HG02759 (cell line): ENCODE measurements around the gene CATSPERE.

Source experiments
- ATAC-seq: cut with Tn5 transposase; IDR thresholded peaks from one replicate; pipeline ENCODE4 v1.9.1; 2021; ENCODE audit warnings: mild to moderate bottlenecking, moderate library complexity; ENCODE audit not compliant: unreplicated experiment

Gene CATSPERE, protein sequence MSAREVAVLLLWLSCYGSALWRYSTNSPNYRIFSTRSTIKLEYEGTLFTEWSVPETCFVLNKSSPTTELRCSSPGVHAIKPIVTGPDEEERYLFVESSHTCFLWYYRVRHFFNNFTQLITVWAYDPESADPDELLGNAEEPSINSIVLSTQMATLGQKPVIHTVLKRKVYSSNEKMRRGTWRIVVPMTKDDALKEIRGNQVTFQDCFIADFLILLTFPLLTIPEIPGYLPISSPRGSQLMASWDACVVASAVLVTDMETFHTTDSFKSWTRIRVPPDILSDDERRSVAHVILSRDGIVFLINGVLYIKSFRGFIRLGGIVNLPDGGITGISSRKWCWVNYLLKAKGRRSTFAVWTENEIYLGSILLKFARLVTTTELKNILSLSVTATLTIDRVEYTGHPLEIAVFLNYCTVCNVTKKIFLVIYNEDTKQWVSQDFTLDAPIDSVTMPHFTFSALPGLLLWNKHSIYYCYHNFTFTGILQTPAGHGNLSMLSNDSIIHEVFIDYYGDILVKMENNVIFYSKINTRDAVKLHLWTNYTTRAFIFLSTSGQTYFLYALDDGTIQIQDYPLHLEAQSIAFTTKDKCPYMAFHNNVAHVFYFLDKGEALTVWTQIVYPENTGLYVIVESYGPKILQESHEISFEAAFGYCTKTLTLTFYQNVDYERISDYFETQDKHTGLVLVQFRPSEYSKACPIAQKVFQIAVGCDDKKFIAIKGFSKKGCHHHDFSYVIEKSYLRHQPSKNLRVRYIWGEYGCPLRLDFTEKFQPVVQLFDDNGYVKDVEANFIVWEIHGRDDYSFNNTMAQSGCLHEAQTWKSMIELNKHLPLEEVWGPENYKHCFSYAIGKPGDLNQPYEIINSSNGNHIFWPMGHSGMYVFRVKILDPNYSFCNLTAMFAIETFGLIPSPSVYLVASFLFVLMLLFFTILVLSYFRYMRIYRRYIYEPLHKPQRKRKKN

DNA sequence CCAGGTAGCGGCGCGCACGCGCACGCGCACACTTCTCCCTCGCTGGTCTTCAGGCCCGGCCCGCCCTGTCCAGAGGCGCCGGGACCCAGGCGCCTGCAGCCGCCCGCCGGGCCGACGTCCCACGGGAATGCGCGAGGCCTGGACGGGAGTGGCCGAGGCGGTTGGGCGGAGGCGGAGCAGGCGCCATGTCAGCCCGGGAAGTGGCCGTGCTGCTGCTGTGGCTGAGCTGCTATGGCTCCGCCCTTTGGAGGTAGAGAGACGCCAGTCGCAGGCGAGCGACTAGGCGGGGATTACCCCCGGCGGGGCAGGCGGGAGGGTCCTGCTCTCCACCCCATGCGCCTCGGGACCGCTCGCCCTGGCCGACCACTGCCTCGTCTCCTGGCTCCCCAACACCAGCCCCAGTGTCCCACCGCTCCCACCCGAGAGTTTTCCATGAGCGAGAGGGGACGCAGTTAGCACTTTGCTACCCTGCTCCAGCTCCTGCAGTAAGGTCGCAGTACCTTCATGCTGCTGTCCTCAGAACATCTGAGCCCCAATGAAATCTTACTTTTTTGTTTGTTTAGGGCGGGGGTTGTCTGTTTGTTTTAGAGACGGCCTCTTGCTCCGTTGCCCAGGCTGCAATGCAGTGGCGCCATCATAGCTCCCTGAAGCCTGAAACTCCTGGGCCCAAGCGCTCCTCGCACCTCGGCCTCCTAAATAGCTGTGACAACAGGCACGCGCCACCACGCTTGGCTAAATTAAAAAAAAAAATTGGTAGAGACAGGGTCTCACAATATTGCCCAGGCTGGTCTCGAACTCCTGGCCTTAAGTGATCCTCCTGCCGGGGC lies at the start of gene CATSPERE:
CATSPERE (plus strand) TSS at position 29 of the 827 bp plus-strand sequence; CDS start at position 186, 157 bp downstream.
- ATAC-seq: peak; percentile 99

DNA sequence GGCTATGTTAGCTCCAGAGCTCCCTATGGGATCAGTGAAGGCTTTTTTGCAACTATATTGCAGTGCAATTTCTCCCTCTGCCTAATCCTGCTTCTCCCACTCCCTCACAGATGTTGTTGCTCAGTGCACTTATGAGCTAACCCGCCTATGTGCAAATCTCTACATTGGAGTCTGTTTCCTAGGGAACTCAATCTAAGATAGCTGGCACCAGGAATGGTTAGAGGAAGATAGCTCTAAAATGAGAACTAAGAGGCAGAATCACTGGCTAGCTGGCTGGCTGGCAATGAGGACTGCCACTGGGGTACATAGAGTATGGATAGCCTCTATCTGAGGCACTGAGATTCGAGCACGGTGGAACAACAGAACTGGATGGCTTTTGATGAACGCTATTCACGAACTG lies 48.9 kb upstream of the CATSPERE start:
- no peak for ATAC-seq

DNA sequence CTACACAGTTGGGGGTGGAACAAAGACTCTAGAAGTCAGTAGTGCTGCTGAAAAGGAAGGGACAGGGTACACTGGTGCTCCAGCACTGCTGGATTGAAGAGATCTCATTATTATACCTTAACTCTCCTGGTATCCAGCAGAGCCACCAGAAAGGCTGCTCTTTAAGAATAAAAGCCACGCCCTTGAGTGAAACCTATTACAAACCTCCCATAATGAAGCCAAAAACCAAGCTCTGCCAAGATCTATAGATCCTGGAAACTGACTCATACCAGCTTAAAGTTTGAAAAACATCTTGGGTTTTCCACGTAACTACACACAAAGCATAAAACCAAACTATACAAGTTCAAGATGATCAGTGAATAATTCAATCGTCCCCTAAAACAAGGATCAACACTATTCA lies 47.3 kb upstream of the CATSPERE start:
- ATAC-seq: no peak

DNA sequence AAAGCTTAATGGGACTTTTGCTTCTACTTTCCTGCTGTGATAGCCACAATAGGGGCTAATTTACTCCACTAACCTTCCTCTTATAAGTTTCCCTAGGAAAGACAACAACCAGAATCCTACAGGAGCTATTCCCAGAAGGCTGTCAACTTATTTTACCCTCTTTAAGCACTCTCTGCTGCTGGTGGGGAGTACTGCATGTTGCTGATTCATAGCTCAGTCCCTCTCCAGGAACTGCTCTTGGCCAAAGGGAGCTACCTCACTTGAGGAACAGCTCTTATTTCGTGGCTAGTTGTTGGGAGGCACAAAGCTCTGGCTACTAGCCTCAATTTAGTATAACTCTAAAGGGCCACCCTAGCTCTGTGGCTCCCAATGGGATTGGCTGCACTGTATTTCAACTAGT lies 46.5 kb upstream of the CATSPERE start:
- ATAC-seq: no peak

DNA sequence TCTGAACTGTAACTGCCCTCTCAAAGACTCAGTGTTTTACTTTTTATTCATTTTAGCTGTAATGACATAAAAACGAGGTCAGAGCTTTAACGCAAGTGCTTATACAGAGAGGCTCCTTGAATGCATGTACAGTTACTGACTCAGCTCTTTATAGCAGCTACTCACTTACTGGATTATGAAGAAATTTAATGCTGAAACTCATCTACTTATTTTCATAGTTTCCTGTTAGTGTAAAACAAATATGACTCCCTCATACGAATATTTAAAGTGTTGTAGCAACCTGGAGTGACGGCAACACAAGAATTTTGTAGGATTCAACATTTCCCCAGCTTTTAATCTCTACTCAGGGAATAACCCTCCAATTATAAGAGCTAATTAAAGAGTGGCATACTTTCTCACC lies 42.0 kb upstream of the CATSPERE start:
- ATAC-seq: no peak

DNA sequence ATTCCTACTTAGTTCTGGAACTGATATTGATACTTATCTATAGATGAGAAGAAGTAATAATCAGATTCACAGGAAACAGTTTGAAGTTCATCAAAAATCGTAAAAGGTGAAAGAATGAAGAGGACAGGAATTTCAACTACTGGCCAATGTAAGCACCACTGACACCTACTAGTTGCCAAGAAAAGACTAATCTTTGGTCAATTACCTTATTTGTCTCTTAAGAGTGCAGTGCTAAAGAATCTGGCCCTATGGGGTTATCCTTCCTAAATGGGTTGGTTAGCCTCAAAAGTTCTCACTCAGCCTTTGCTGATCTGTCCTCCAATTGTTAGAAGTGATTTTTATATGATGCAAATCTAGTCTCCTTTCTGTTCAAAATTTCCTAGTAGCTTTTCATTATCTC lies 38.9 kb upstream of the CATSPERE start:
- ATAC-seq: no peak

DNA sequence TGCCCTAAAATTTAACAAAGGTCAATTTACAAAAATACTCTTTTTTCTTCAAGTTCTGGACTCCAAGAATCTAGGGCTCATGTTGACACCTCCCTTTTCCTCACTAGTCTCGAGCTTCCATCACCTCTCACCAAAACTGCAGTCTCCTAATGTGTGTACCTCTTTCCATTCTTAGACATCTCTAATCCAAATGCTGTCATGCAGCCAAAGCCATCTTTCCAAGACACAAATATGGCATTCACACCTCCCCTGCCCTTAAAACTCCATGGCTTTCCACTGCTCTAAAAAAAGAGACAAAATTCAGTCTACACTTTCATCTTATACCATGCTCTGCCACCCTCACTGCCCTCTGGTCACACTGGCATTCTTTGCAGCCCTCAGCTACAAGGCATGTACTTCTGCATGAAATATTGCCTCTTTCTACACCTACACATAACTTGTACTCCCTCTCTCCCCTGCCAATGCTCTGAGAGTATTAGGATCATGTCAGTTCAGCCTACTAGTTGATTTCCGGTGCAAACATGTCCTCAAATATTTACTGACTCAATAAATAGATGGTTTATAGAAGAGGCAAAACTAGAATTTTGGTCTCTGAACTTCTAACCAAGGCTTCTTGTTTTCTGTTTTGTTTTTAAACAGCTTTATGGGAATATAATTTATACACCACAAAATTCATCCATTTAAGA lies 36.3 kb upstream of the CATSPERE start:
- ATAC-seq: no peak

DNA sequence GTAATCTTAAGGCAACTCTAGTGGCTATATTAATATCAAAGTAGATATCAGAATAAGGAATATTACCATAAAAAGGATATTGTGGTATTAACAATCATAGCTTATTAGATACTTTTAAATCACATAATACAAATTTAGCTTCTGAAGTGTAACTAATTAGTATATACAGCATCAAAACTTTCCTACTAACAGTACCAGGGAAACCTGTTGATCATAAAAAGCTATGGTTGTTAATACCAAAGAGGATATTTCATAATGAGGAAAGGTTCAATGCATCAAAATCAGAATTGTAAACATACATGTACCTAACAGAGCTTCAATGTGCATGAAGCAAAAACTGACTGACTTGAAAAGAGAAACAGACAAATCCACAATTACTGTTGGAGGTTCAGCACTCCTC lies 33.4 kb upstream of the CATSPERE start:
- ATAC-seq: no peak

DNA sequence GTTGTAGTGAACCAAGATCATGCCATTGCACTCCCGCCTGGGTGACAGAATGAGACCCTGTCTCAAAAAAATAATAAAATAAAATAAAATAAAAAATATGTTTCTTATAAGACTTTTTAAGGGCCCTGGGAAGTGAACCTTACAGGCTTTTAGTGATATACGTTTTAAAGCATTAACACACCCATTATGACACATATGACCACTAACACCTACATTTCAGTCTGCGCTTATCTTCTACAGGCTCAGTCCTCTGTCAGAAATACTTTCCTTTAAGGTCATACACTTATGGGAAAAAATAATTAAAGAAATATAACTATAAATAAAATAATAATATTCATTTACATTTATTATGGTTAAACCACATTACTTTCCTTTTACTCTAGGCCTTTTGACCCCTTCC lies 31.3 kb upstream of the CATSPERE start:
- ATAC-seq: no peak

DNA sequence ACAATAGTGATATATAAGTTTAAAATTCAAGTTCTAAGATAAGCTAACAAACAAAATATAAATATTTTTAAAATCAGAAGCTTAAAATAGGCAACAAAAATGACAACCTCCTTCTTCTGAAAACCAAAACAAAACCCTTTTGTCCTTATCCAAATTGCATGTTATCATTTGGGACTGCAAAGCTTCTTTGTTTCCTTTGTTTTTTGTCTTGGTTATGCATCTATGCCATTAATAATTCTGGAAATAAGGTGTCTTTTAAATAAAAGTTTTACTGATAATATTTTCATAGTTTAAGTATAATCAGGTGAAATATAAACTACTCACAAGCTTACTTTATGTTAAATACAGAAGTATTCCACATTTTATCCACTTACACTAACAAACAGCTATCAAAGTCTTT lies 29.9 kb upstream of the CATSPERE start:
- no peak for ATAC-seq

DNA sequence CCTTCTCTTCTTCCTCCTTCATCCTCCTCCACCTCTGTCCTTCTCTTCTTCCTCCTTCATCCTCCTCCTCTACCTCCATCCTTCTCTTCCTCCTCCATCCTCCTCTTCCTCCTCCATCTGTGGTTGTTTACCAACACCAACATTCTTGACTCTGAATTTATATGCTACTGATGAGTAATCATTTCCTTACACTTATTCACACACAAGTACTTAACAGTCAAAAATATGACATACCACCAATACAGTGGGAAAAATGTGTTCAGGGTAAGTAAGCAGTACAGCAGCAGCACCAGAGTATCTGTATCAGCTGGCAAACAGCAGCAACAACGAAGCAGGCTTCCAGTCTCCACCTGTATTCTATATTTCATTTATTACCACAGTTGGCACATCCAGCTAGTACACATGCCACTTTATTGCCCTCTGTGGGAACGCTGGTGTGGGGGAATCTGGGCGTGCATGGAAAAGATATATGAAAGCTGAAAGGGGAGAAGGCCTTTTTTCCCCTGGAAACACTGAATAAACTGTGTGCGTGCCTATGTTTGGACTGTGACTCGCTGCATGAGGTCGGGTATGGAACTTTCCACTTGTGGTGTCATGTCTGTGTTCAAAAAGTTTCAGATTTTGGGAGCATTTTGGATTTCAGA lies 25.4 kb upstream of the CATSPERE start:
- ATAC-seq: no peak

DNA sequence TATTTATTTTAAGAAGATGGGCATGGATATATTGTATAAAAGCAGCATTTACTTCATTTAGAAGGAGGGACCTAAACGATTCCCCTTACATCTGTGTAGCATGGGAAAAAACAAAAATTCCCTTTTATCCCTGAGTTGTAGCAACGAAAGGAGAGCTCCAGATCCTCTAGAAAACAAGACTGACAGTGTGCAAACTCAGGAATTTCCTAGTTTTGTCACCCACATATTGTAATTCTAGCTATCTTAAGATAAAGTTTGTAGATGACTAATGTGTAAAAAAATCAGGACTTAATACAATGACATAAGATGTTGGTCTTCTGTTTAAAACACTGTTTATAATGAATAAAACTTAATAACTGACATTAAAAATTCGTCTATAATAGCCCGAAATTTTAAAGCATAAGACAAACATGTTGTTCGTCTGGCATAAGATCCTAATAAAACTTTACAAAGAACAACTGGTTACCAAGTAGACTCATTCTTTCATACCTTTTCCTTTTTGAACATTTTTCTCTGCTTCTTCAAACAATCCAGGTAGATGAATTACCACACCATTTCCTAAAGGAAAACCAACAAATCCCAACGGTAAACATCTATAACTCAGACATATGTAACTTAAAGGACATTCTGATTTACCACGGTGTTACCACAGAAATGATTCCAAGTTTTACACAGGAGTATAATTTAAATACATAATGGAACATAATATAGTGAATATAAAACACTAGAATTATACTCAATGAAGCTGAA lies 24.6 kb upstream of the CATSPERE start:
- no peak for ATAC-seq

DNA sequence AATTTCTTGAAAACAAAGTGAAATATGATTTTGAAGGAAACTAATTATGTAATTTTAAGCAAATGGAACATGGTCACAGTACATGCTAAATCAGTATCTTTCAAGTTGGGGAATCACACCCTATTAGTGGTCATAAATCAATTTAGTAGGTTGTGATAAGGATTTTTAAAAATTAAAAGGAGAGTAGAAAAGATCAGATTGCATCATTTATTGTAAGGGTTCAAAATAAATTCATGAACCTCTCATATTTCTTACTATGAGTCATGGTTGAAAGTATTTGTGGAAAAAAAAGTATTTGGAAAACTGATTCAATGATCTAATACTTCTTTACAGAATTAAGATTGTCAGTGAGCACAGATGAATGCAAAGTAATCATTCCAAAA lies 24.0 kb upstream of the CATSPERE start:
- ATAC-seq: no peak

DNA sequence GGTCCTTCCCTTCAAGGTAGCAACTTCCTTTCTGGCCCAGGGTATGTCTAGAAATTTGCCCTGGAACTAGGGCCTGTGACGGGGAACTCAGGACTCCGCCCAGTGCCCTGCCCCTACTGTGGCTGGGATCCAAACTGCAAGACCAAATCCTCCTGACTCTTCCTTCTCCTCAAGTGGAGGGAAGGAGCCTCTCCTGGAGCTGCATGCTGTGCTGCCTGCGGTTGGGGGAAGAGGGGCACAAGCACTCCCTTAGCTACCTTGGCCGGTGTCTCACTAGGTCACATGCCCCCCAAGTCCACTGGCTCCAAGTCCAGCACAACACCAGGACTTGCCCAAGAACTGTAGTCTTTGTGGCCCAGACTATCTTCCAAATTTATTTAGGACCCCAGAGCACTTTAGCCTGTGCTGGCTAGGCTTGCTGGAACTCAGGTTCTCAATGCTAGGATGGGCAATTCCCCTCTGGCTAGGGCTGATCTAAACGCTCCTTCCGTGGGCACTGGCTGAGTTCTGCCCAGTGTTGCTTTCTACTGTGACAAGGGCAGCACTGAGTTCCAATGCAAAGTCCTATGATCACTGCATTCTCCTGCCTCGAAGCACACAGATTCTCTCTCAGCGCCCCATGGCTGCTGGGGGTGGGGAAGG lies 21.6 kb upstream of the CATSPERE start:
- ATAC-seq: no peak

DNA sequence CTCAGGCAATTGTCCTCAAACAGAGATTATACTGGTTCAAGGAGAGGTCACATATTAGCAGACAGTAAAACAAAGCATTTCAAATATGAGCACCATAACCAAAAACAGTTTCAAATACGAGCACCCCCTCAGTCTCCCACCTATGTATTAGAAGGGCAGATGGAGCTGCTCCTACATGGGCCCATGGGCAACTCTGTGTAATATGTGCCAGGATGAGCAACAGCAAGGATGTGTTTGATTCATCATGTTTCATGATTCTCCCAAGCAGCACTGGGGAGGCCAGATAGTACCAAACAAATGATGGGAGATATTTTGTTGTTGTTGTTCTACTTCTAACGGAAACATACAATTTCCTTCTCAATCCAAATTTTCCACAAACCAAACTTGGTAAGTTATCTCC lies 18.2 kb upstream of the CATSPERE start:
- ATAC-seq: no peak

DNA sequence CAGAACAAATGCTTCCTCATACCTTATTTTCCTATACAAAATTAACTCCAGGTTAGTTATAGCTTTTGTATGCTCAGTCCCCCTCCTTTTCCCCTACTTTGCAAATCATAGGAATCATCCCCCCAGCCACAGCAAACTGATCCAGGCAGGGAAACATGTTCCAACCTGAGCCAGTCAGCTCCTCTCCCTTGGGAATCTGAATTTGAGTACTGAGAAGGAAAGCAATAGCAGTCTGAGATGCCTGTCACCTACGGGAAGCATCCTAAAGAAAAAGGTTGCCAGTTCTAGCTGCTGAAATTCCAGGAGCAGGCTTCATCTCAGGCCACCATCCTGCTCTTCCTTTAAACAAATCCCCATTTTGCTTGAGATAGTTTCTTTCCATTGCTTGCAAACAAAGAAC lies 16.2 kb upstream of the CATSPERE start:
- ATAC-seq: no peak

DNA sequence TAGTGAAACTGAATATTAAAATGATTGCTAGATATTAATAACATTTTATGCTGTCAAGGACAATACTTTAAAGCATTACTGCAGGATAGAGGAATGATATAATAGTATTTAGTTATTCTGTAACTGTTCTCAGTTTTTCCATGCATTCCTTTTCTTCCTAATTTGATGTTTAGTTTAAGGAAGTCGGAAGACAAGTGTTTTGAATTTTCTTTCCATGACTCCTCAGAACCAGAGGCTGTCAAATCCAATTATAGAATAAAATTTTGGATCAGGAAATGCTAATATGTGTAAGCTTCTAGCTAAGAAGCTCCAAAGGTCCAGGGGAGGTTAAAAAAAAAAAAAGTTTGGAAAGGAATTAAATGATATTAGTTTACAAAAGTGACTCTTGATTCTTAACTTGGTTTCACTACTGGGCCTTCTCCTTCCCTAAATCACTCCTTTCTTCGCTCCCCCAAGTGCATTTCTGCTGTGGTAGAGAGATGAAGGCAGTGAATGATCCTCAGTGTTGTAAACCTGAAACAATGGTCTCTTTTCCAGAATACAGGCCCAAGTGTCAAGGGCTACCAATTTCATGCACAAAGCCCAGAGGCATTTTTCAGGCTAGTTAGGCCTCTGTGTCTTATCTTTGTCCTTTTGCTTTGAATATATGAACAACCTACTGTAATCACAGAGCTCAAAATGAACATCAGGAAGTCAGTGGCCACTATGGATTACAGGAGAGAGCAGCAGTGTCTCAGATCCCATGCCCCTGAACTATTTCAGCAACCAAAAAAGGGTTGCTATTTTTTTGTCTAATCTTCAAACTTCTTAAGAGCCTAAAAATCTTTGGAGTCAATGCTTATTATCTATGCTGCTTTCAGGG lies 15.5 kb upstream of the CATSPERE start:
- ATAC-seq: no peak

DNA sequence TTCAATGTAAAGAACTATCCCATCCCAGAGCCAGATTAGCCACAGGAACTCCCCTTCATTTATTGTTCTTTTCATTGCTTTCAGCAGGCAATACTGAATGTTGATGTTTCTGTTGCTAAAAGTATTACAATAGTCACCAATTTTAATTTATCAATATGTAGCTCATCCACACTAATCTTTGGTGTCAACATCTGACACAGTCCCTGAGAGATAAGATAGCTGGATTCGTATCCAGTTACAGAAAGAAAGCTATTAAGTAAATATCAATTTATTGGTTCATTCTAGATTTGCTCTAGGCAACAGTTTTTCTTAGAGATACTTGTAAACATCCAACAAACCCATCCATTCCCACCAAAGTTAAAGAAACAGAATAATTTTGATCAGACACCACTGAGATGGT lies 14.0 kb upstream of the CATSPERE start:
- no peak for ATAC-seq
